ENCODE measurements around the gene FTO. TPM values are rescaled to one million over a fixed set of nuclear protein-coding genes. Genes with fewer than 3 reads are reported as not detected.

The FTO gene
- polyA plus RNA-seq, 2 of the 4 experiments (the other 2 are of a cell fraction) = 48.7 to 101 TPM

DNA sequence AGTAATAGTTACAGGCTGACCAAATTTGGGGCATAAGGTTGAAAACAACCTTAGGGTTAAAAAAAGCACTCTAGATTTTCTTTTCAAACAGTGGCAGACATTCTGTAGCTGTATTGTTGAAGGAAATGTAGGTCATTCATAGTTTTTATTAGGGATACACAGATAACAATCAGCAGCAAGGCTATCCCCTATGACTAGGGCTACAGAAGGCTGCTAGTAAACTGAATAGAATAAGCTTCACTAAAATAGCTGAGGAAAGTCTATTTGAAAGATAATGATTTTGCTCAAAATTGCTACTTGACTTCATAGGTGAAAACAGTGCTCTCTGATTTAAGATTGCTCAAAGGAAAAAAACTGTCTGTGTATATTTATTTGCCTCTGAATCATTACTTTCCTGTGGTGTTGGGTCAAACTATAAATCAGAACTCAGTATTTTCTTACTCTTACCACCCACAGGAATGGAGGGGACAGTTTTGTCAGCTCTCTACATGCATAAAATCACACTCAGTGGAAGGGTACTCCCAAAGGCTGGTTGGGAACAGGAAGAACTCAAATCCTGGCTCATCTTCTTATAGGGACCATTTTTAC lies 25.1 kb upstream of the FTO start:
- no peak for DNase-seq (ENCODE audit: low read depth in 1 of 2, low spot score in 1 of 2)
- H3K4me1 ChIP-seq = no peaks in the 10 kb centered on the region
- ATAC-seq = no peak
- H3K27ac ChIP-seq = no peak overlapping the region
- ChIA-PET POLR2A (no interaction called here), CTCF (interaction anchor here (0.6 to 1.6 kb wide), 2 partner anchors 12 to 32 kb away, joined by 3 to 4 read pairs; no protein-coding TSS in a partner anchor)
- H3K9me3 ChIP-seq = no peaks in the 10 kb centered on the region
- no peak for FAIRE-seq
- no peak overlapping the region for H3K4me3 ChIP-seq
- TF ChIP-seq HEYL (CRISPR knock-in tag; IDR thresholded peaks at IDR 0.05) (no peak), FOSB (CRISPR knock-in tag; IDR thresholded peaks at IDR 0.05) (no peak), CHD2 (IDR thresholded peaks at IDR 0.05; ENCODE audit: low read length, partially characterized antibody) (no peak), TP53 (CRISPR knock-in tag; IDR thresholded peaks at IDR 0.05) (no peak), HOXA7 (CRISPR knock-in tag; IDR thresholded peaks at IDR 0.05) (no peak), ZNF302 (CRISPR knock-in tag; IDR thresholded peaks at IDR 0.05) (no peak), RCOR1 (IDR thresholded peaks at IDR 0.05; ENCODE audit: low read depth, low read length) (no peak), POLR2A (IDR thresholded peaks at IDR 0.05; ENCODE audit: low read length) (no peak), GATA3 (IDR thresholded peaks at IDR 0.05; ENCODE audit: borderline replicate concordance) (no peak), EHMT2 (IDR thresholded peaks at IDR 0.05; ENCODE audit: low read depth) (no peak), CEBPB (IDR thresholded peaks at IDR 0.05) (no peak), PHF8 (IDR thresholded peaks at IDR 0.05; ENCODE audit: borderline replicate concordance, low read depth) (no peak), NPAS2 (CRISPR knock-in tag; IDR thresholded peaks at IDR 0.05; ENCODE audit: borderline replicate concordance) (no peak), RAD21 (conservative IDR thresholded peaks at IDR 0.05 in 1 of 2, IDR thresholded peaks at IDR 0.05 in 1 of 2) (no peak), FOXS1 (CRISPR knock-in tag; IDR thresholded peaks at IDR 0.05) (no peak), HOXB13 (CRISPR knock-in tag; IDR thresholded peaks at IDR 0.05; ENCODE audit: low read depth) (no peak), FOSL2 (IDR thresholded peaks at IDR 0.05) (no peak), FOSL2 (CRISPR knock-in tag; IDR thresholded peaks at IDR 0.05) (no peak)
- TF ChIP-seq, protein P1, sequence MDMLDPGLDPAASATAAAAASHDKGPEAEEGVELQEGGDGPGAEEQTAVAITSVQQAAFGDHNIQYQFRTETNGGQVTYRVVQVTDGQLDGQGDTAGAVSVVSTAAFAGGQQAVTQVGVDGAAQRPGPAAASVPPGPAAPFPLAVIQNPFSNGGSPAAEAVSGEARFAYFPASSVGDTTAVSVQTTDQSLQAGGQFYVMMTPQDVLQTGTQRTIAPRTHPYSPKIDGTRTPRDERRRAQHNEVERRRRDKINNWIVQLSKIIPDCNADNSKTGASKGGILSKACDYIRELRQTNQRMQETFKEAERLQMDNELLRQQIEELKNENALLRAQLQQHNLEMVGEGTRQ (IDR thresholded peaks at IDR 0.05) = no peak
- TF ChIP-seq, protein P2, sequence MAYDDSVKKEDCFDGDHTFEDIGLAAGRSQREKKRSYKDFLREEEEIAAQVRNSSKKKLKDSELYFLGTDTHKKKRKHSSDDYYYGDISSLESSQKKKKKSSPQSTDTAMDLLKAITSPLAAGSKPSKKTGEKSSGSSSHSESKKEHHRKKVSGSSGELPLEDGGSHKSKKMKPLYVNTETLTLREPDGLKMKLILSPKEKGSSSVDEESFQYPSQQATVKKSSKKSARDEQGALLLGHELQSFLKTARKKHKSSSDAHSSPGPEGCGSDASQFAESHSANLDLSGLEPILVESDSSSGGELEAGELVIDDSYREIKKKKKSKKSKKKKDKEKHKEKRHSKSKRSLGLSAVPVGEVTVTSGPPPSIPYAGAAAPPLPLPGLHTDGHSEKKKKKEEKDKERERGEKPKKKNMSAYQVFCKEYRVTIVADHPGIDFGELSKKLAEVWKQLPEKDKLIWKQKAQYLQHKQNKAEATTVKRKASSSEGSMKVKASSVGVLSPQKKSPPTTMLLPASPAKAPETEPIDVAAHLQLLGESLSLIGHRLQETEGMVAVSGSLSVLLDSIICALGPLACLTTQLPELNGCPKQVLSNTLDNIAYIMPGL (CRISPR knock-in tag; IDR thresholded peaks at IDR 0.05; ENCODE audit: borderline replicate concordance) = no peak
- TF ChIP-seq, protein P3, sequence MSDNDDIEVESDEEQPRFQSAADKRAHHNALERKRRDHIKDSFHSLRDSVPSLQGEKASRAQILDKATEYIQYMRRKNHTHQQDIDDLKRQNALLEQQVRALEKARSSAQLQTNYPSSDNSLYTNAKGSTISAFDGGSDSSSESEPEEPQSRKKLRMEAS (IDR thresholded peaks at IDR 0.05) = no peak
- H3K4me2 ChIP-seq = no peak overlapping the region

DNA sequence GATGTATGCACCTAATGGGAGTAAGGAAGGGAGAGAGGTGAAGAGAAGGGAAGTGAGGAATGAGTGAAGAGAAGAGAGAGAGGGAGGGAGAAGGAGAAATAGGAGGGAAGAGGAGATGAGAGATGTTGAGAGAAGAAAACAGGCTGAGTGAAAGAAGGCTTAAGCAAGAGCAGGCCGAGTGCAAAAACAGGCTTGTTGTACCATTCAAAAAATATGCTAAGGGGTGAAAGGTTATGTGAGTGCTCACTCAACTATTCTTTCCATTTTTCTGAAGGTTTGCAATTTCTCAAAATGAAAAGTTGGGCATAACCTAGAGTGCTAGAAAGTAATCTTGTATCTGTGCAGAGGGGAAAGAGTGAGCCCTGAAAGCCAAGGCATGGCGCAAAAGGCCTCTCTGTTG lies 23.2 kb upstream of the FTO start:
- WGBS (ENCODE audit: missing lambda C conversion rate) = 77% methylated on average over 2 of the region's 2 CpGs
- TF ChIP-seq POLR2A (IDR thresholded peaks at IDR 0.05; ENCODE audit: low read length) = no peak
- no peak for TF ChIP-seq EHMT2 (IDR thresholded peaks at IDR 0.05; ENCODE audit: low read depth)
- no peak for TF ChIP-seq RFX5 (IDR thresholded peaks at IDR 0.05)
- no peak for TF ChIP-seq NFE2L2 (conservative IDR thresholded peaks at IDR 0.05; ENCODE audit: low read length)
- no peak for TF ChIP-seq ESRRA (IDR thresholded peaks at IDR 0.05; ENCODE audit: borderline replicate concordance, low read length)
- TF ChIP-seq EHF (CRISPR knock-in tag; IDR thresholded peaks at IDR 0.05) = no peak
- no peak for TF ChIP-seq TP53 (CRISPR knock-in tag; IDR thresholded peaks at IDR 0.05)
- ATAC-seq = no peak
- no peak overlapping the region for H3K27ac ChIP-seq
- CTCF ChIA-PET = no interaction called here
- no peaks in the 10 kb centered on the region for H3K4me1 ChIP-seq
- H3K9me3 ChIP-seq = no peaks in the 10 kb centered on the region
- DNase-seq (ENCODE audit: low read depth in 1 of 2, low spot score in 1 of 2) = no peak
- no peak overlapping the region for H3K4me2 ChIP-seq
- FAIRE-seq = no peak
- no peak overlapping the region for H3K4me3 ChIP-seq
- POLR2A ChIA-PET = no interaction called here

Data from A549 (cell line).